ENCODE measurements around the gene CPNE1.
A peak's percentile ranks its signal among the peaks of the same experiment; 100 is the strongest.

Gene CPNE1

DNA sequence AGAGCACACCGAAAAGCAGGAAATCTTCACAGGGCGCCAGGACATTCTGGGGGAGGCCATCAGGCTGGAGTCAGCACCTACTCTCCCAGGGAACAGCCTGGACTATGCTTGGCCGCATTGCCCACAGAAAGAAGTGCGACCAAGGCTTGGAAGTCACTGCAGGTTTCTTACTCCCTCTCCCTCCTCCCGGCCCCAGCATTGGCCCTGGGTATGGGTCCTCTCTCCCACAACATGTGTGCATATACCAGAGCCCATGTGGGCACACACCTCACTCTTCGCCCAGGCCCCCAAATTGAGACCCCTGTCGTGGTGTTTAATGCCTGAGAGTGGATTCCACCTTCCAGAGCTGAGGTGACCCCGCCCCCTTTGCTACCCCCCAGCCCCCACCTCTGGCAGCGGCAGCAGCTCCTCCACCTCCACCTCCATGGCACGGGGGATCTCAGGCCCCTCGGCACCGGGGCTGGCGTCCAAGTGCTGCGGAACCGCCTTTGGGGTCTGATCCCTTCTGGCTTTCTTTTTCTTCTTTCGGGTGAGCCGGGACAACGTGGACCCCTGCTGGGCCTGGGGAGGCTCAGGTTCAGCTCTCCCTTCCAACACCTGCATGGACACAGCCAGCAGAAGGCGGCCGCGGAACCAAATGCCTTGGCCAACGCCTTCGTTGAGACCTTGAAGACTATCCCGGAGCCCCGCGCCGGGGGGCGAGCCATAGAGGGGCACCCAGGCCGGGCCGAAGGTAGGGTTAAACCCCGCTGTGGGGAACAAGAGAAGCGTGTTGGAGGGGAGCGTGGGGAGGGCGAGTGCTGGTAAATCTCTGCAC is 64.3 kb downstream of the CPNE1 start:
- DNase-seq (ENCODE audit: low read depth, low spot score) = peak; percentile 31

DNA sequence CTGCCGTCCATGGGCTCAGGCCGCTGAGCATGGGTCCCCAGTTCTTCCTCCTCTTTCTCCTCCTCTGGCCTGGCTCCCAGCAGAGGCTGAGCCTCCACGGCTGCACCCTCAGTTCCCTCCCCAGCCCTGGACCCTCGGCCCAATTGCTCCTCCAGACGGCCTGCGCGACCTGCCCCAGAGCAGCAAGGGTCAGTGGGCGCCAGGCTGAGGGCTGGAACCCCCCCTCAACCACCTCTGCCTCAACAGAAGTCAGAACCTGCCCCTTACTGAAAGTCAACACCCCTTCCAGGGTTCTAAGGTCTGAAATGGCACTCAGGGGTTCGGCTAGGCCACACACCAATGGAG is 65.0 kb downstream of the CPNE1 start:
- no peak for DNase-seq (ENCODE audit: low read depth, low spot score)

DNA sequence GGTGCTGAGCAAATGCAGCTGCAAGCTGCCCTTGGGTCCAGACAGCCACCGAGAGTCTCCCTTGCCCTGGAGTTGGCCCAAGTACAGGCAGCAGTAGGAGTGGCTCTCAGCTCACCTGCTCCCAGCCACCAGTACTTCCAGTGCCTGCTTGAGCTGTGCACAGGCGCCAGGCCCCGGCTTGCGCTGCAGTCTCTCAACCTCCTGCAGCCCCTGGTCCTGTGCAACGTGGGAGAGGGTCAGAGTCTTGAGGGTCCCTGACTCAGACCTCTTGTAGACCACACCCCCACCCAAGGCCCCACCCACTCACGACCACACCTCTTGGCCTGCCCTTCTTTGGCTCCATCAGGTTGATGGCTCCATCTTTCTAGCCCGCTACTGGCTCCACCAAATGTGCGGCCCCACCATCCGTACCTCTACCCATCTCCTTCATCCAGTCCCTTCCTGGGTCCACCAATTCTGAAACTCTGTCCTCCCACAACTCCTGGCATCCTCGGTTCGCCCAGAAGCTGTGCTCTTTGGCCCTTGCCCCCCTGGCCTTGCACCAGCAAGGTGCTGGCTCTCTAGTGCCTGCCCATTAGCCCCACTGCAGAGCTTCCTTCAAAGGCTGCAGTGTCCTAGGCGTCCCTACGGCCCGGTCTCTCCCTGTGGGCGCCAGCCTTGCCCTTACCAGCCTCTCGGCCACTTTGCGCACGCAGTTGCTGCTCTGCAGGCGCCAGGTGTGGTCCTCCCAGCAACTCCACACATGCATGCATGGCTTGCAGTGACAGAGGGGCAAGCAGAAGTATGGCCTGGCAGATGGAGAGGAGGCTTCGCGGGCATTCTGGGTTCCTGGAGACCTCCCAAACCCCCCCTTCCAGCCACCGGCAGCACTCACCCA is 65.6 kb downstream of the CPNE1 start:
- no peak for DNase-seq (ENCODE audit: low read depth, low spot score)

DNA sequence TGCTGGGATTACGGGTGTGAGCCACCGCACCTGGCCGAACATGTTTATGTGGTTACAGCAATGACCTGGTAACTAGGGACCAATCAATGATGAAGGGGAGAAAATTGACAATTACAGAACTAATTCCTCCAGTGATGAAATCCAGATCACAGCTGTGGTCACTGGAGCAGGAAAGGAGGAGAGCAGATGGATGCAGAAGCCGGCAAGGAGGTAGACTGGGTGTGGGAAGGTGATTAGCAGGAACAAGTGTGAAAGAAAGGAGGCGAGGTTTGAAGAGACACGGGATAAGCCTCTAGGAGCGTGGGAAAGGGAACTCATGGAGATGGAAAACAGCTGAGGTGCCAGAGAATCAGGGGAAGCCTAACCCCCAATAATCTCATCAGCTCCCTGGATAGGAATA is 66.2 kb downstream of the CPNE1 start:
- DNase-seq (ENCODE audit: low read depth, low spot score) = no peak

DNA sequence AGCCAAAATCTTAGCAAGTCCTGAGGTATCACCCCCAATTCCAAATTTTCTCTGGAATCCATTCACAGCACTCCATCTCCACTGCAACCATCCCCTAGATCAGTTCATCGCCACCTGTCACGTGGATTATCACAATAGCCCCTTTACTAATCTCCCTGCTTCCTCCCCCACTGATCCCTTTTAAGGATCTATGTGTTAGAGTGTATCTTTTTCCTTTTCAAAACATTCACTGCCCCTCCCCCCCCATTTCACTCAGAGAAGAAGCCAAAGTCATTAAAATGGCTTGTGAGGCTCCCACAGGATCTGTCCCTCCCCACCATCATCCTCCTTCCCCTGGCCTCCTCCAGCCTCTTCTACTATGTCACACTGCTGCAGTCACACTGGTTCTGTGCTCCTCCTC is 67.5 kb downstream of the CPNE1 start:
- no peak for DNase-seq (ENCODE audit: low read depth, low spot score)

DNA sequence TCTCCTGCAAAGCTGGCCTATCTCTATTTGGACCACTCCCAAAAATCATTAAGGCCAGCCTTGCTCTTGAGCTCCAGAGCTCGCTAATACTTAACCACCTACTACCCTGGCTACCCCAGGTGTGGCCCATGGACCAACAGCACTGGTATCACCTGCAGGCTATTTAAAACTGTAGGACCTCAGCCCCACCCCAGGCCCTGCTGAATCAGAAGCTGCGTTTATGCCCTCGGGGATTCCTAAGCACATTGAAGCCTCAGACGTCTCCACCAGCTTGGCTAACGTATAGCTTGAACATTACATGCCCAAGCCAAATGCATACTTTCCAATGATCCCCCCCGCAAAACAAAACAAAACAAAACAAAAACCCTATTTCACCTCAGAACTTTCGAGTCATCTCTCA is 68.8 kb downstream of the CPNE1 start:
- no peak for DNase-seq (ENCODE audit: low read depth, low spot score)

DNA sequence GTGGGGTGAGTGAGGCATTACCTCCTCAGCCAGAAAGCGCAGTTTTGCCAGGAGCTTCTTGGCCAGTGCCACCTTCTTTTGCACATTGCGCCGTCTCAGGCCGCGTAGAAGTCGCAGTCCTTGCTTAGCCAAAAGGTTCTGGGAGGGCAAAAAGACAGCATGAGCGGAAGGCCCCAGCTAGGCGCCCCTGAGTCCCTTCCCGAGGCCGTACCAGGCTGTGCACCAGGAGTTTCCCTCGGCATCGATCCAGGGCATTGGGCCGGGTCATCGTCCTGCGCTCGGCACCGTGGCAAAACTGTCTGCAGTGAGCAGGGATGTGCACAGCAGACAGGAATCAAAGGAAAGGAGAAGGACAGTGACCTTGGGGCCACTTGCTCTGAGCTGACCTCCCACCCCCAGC is 69.2 kb downstream of the CPNE1 start:
- no peak for DNase-seq (ENCODE audit: low read depth, low spot score)

DNA sequence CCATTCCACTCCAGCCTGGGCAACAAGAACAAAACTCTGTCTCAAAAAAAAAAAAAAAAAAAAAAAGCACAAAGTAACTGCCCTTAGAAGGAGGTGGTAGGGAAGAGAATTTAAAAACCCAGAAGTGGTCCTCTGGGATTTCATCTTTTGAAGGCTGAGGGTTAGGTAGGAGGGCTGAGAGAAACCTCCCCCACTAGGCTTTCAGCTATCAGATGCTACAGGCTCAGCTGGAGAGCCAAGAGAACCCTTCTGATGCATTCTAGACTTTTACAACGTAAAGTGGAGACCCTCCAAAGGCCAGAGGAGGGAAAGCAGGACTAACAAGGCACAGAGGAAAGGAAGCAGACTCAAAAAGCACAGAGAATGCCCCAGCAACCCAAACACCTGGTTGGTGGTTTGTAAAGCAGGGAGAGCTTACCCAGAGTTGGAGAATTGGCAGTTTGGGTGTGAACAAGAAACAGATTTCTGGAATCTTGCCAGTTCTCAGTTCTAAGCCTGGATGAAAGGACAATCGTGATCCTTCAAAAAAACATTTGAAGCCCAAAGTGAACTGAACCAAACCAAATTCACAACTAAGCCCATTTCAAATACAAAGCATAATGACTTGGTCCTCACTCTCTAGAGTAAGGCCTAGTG is 72.2 kb downstream of the CPNE1 start:
- DNase-seq (ENCODE audit: low read depth, low spot score) = no peak

DNA sequence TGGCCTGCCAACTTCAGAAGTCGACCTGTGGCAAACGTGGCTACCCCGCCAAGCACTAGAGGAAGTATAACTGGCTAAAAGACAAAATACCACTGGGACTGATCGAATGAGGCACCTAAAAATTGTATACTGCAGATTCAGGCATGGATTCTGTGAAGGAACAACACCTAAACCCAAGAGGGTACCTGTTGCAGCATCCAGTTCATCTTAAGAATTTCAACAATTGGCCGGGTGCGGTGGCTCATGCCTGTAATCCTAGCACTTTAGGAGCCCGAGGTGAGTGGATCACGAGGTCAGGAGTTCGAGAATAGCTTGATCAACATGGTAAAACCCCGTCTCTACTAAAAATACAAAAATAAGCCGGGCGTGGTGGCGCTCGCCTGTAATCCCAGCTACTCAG is 76.3 kb downstream of the CPNE1 start:
- no peak for DNase-seq (ENCODE audit: low read depth, low spot score)

DNA sequence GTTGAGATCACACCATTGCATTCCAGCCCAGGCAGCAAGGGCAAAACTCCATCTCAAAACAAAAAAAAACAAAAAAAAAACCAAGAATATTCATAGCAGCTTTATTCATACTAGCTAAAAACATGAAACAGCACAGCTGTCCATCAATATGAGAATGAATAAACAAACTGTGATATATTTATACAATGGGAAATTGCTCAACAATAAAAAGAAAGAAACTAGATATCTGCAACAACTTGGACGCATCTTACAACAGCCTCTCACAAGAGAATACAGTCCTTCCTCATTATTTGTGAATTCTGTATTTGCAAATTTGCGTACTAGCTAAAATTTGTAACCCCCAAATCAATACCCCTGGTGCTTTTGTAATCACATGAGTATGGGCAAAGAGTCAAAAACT is 77.3 kb downstream of the CPNE1 start:
- no peak for DNase-seq (ENCODE audit: low read depth, low spot score)

DNA sequence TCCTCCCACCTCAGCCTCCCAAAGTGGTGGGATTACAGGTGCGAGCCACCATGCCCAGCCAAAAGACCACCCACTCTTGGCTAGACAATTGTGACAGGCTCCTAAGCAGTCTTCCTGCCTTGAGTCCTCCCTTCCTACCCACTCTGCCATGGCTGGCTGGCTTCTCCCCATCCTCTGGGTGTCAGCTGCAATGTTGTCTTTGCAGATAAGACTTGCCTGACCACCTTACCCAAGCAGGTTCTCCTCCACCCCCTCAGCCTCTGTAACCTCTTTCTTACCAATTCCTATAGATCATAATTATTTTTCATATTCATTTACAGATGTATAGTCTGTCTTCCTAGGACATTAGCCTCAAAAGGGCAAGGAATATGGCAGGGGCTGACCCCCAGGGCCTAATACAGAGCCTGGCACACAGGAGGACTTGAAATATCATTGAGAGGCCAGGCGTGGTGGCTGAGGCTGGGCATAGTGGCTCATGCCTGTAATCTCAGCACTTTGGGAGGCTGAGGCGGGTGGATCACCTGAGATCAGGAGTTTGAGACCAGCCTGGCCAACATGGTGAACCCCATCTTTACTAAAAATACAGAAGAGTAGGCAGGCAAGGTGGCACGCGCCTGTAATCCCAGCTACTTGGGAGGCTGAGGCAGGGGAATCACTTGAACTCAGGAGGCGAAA is 77.8 kb downstream of the CPNE1 start:
- no peak for DNase-seq (ENCODE audit: low read depth, low spot score)

DNA sequence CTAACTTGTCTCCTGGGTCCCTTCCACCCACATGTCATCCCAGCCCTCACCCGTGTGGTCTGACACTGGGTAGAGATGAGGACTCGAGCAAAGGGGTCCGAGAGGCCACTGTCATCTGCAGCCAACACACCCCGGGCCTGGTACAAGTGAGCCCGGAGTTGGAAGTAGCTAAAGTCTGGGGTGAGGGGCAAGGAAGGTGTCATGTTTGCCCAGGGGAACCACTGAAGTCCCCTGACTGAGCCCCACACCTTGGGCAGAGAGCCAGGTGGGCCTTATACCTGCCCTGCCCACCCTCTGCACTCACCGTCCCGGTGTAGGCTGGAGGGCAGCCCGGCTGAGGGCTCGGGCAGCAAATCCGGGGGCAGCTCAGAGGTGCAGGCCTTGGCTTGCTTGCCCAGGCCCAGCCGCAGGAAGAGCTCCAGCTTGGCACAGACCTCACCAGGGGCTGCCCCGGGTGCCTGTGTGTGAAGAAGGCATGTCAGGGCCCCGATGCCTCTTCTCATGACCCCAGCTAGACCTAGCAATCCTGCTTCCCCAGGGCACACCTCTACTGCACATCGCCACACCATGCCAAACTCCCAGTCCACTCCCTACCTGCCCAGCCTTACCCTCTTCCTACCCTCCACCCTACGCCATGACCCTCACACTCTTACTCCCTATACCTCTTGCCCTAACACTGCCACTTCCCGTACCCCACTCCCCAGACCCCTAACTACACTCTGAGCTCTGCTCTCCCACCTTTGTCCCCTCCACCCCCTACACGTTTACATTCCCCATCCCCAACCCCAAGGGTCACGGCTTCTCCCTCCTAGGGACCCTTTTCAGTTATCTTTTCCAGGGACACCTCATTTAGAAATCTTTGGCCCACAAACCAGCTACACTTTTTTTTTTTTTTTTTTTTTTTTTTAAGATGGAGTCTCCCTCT is 80.8 kb downstream of the CPNE1 start:
- DNase-seq (ENCODE audit: low read depth, low spot score) = no peak

DNA sequence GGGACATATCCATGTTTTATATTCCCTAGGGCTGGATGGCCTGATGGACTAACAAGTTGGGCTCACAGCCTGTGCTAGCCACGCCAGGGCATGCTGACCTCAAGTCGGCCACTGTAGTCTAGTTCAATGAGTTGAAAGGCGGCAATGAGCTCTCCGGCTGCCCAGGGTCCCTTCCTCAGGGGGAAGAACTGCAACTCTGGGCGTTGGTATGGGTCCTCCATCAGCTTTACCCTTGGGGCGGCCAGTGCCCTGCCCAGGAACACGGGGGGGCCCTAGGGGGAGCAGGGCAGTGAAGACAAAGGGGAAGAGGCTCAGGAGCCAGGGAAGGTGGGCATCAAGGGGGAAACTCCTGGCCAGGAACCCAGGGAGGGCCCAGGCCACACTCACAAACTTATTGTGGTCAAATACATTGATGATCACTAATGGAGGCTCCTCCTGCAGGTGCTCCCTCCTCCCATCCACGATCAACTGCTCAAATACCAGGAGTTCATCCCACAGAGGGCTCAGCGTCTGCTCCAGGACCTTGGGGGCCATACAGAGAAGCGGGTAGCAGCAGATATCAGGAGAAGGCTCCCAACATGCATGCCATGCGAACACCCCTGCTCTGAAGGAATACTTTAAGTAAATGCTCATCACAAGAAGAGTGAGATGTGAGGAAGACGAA is 81.8 kb downstream of the CPNE1 start:
- no peak for DNase-seq (ENCODE audit: low read depth, low spot score)

DNA sequence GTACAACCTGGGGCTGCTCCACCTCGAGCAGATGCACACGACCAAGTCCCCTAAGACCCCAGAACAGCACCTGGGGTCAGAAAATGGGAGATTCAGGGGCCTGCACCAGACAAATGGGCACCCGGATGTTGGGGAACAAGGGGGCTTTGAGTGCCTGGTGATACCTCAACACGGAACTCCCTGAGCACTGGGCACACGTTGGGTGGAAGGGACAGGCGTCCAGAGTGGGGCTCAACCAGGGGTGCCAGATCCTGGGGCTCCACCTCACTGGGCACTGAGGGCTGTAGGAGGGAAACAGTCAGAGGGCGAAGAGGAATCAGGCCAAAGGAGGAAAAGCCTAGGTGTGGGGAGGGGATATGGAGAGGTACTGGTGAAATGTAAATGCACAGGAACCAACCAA is 82.6 kb downstream of the CPNE1 start:
- no peak for DNase-seq (ENCODE audit: low read depth, low spot score)

DNA sequence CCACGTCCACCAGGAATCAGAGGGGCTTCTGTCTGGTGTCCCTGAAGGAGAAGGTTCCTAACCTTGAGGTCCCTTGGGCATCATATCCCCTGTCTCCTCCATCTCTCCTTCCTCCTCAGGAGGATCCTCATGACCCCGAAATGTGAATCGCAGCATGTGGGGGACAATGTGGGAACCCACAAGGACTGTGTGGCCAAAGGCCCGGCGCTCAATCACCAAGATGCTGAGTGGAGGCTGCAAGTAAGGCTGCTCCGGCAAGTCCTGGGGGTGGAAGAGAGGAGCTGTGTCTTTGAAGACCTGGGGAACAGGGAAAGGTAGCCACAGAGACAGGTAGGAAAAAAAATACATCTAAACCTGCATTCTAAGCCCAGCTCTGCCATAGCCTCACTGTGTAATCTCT is 85.5 kb downstream of the CPNE1 start:
- no peak for DNase-seq (ENCODE audit: low read depth, low spot score)

DNA sequence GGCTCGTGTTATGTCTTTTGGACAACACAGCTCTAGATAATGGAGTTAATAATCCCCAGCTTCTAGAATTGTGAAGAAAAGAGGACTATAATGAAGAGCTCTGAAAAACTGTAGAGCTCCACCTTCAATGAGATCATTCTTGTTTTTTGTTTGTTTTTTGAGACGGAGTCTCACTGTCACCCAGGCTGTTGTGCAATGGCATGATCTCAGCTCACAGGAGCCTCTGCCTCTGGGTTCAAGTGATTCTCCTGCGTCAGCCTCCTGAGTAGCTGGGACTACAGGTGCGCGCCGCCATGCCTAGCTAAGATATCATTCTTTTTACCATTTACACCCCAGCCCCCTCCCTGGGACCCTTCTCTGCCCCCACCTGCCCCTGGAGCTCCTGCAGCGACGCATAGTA is 86.2 kb downstream of the CPNE1 start:
- DNase-seq (ENCODE audit: low read depth, low spot score) = no peak

DNA sequence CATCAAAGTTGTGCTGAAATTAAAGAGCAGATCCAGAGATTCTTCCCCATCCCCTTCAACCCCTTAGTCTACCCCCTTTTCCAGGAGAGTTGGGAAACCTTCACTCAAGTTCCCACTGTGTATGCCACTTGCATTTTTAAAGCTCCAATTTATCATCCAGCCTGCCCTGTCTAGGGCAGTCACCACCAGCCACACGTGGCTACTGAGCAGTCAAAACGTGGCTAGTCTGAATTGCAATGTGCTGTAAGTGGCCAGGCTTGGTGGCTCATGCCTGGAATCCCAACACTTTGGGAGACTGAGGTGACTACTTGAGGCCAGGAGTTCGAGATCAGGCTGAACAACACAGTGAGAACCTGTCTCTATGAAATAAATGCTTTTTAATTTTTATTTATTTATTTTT is 87.9 kb downstream of the CPNE1 start:
- DNase-seq (ENCODE audit: low read depth, low spot score) = no peak
